22Rv1 (cell line): ENCODE data around the gene GTF2F1.

Experiments used
- H3K27ac ChIP-seq: fragments of 450-650 bp; 2 replicates; pipeline ENCODE4 v1.5.1; 2017
- CTCF ChIP-seq: fragments of 450-650 bp; IDR thresholded peaks from 2 replicates; pipeline ENCODE4 v1.5.1; 2017; ENCODE audit warnings: mild to moderate bottlenecking
- ZFX ChIP-seq: fragments of 450-650 bp; IDR thresholded peaks from 2 replicates; pipeline ENCODE4 v1.6.1; 2017; ENCODE audit warnings: antibody characterized with exemption, borderline replicate concordance

The GTF2F1 gene

GRCh38 chr19:6392221-6393073, 517 bp downstream of the GTF2F1 start:
- H3K27ac ChIP-seq: peak overlapping the region; percentile 75
- no peak for TF ChIP-seq ZFX
- no peak for TF ChIP-seq CTCF

- TF ChIP-seq CTCF (no peak), ZFX (no peak)
- H3K27ac ChIP-seq: no peak overlapping the region
Measured at GRCh38 chr19:6387372-6387771, 5.6 kb downstream of the GTF2F1 start.

DNA sequence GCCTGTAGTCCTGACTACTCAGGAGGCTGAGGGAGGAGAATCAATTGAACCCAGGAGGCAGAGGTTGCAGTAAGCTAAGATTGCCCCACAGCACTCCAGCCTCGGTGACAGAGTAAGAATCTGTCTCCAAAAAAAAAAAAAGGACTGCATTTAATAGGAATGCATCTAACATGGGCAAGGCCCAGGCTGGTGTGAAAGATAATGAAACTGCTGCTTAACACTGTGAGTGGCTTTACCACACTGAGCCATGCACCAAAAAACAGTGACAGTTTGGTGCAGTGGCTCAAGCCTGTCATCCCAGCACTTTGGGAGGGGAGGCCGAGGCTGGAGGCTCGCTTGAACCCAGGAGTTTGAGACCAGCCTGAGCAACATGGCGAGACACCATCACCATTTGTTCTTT, 8.6 kb downstream of the GTF2F1 start:
- no peak overlapping the region for H3K27ac ChIP-seq
- TF ChIP-seq ZFX (no peak), CTCF (no peak)

GRCh38 chr19:6383188-6383587, 9.8 kb downstream of the GTF2F1 start:
- no peak for TF ChIP-seq ZFX
- no peak for TF ChIP-seq CTCF

GRCh38 chr19:6381030-6381750, 11.8 kb downstream of the GTF2F1 start:
- TF ChIP-seq CTCF: no peak
- TF ChIP-seq ZFX: no peak
- no peak overlapping the region for H3K27ac ChIP-seq

More at GRCh38 chr19:6383188-6383587, 9.8 kb downstream of the GTF2F1 start:
- no peak overlapping the region for H3K27ac ChIP-seq

GRCh38 chr19:6379744-6380143, 13.2 kb downstream of the GTF2F1 start:
- TF ChIP-seq CTCF (no peak), ZFX (no peak)
- no peak overlapping the region for H3K27ac ChIP-seq

- H3K27ac ChIP-seq: no peak overlapping the region
- no peak for TF ChIP-seq CTCF
- no peak for TF ChIP-seq ZFX
Measured at GRCh38 chr19:6378486-6378885, 14.5 kb downstream of the GTF2F1 start.
